Kidney (tissue), 14 donors: ENCODE data around the gene ILKAP. TPM values are rescaled to one million over a fixed set of nuclear protein-coding genes. Genes with fewer than 3 reads are reported as not detected.

Experiments
- DNase-seq, 5 donors: peaks; one replicate each; pipeline ENCODE4 v3.0.0-alpha.2; 2013 to 2020
- FAIRE-seq: peaks from 2 replicates; lab custom pipeline; 2012; peaks lifted over from hg19 to GRCh38; lab: Jason Lieb, UNC
- H3K27ac ChIP-seq, 2 donors: one replicate each; pipeline ENCODE4 v1.7.0; 2013; ENCODE audit warnings: low read depth in 2 of 2, low read length in 2 of 2, inconsistent platforms in 1 of 2
- H3K27me3 ChIP-seq: one replicate; pipeline ENCODE4 v1.7.1; 2013; ENCODE audit warnings: low read length, inconsistent platforms; ENCODE audit not compliant: control insufficient read depth, insufficient read depth
- H3K36me3 ChIP-seq, 3 donors: one replicate each; pipeline versions ENCODE4 v1.7.0 to v1.7.1; 2013; ENCODE audit warnings: low read length in 3 of 3, control low read depth in 1 of 3, inconsistent platforms in 1 of 3; ENCODE audit not compliant: insufficient read depth in 3 of 3, control insufficient read depth in 2 of 3
- H3K4me1 ChIP-seq, 3 donors: one replicate each; pipeline versions ENCODE4 v1.7.0 to v1.7.1; 2013; ENCODE audit warnings: low read length in 3 of 3, inconsistent platforms in 1 of 3, low read depth in 1 of 3; ENCODE audit not compliant: control insufficient read depth in 2 of 3, insufficient read depth in 2 of 3
- H3K4me3 ChIP-seq, 3 donors: one replicate each; pipeline versions ENCODE4 v1.7.0 to v1.8.1; 2013; ENCODE audit warnings: low read length in 3 of 3, control low read depth in 1 of 3, inconsistent platforms in 1 of 3
- H3K9ac ChIP-seq, 3 donors: one replicate each; pipeline versions ENCODE4 v1.7.0 to v1.7.1; 2013; ENCODE audit warnings: low read length in 3 of 3, control low read depth in 1 of 3, inconsistent platforms in 1 of 3
- H3K9me3 ChIP-seq, 3 donors: one replicate each; pipeline versions ENCODE4 v1.7.0 to v1.7.1; 2013; ENCODE audit warnings: low read length in 3 of 3, control low read depth in 1 of 3, inconsistent platforms in 1 of 3; ENCODE audit not compliant: control insufficient read depth in 2 of 3, insufficient read depth in 1 of 3
- CTCF ChIP-seq: IDR thresholded peaks from 3 replicates; pipeline ENCODE4 v1.5.1; 2012; ENCODE audit warnings: mild to moderate bottlenecking, moderate library complexity, borderline replicate concordance; ENCODE audit not compliant: insufficient read depth; ENCODE audit errors: extremely low read depth
- intact Hi-C: fragments of 100-400 bp; cut with DNase I; formaldehyde crosslinking; loops from one replicate; pipeline ENCODE4 v1.11.1; 2022
- polyA plus RNA-seq: library from polyadenylated mRNA; stranded (reverse); fragments of 350-450 nt; fragmentation: Illumina TruSeq; extraction: RNeasy Lipid Tissue Mini Kit (QIAGEN cat#74804); gene quantifications from one replicate; pipeline ENCODE4 v1.2.3, GENCODE V29; 2014; ENCODE audit warnings: low read depth, low replicate concordance; ENCODE audit not compliant: insufficient read depth
- total RNA-seq: library from RNA; stranded (reverse); fragmentation: NEBNext Ultra II Directional; extraction: Animal tissue kit (Norgen Biotek cat#: 25700); gene quantifications from one replicate; pipeline ENCODE4 v1.2.1, GENCODE V29; 2021
- donor health status: control.
- donor health status: control.
- donor health status: control.
- donor health status: control.
- donor health status: control.
- donor health status: DM: yes; HTN: yes; CAD: no.
- donor health status: Normal renal cell carcinoma (clear cell type).

The ILKAP gene
- total and polyA plus RNA-seq, 2 donors from 2014 or later, result 38.4 to 47.7 TPM

- Histone ChIP-seq H3K27ac (no peak overlapping the region), H3K9ac (no peak overlapping the region), H3K4me1 (no peaks in the 10 kb centered on the region), H3K36me3 (no peaks in the 10 kb centered on the region), H3K4me3 (no peak overlapping the region), H3K27me3 (no peaks in the 10 kb centered on the region), H3K9me3 (no peaks in the 10 kb centered on the region)
- FAIRE-seq (no peak), DNase-seq (no peak)
- TF ChIP-seq CTCF, result no peak
- intact Hi-C loops, result no loop called here
Observed at GRCh38 chr2:238148981-238149380, 54.5 kb downstream of the ILKAP start.

GRCh38 chr2:238146884-238147544, 56.5 kb downstream of the ILKAP start:
- H3K9ac ChIP-seq, result no peak overlapping the region
- no peak for TF ChIP-seq CTCF
- H3K9me3 ChIP-seq, result no peaks in the 10 kb centered on the region
- no peaks in the 10 kb centered on the region for H3K4me1 ChIP-seq
- DNase-seq (peak in 3 of 5 donors; percentile 74 to 84 (median 74)), FAIRE-seq (no peak)
- H3K27me3 ChIP-seq, result no peaks in the 10 kb centered on the region
- intact Hi-C loops, result no loop called here
- no peaks in the 10 kb centered on the region for H3K36me3 ChIP-seq
- H3K4me3 ChIP-seq, result no peak overlapping the region
- H3K27ac ChIP-seq, result no peak overlapping the region

- Histone ChIP-seq H3K9me3 (no peaks in the 10 kb centered on the region), H3K36me3 (no peaks in the 10 kb centered on the region), H3K4me1 (peaks cover 0 to 2% (median 0%) of the 10 kb centered on the region in 3 donors), H3K27ac (no peak overlapping the region), H3K27me3 (no peaks in the 10 kb centered on the region), H3K4me3 (no peak overlapping the region), H3K9ac (no peak overlapping the region)
- DNase-seq, result no peak
- intact Hi-C loops, result no loop called here
- FAIRE-seq, result no peak
- TF ChIP-seq CTCF, result no peak
Observed at GRCh38 chr2:238145851-238146250, 57.6 kb downstream of the ILKAP start.
